CD4-positive, alpha-beta T cell treated with Interleukin-4 for 4 hours (primary cell): ENCODE data around the gene VPS72.
"Not testable (repeated sequence)": the region's sequence is repeated elsewhere in the genome, so short reads cannot be mapped to it uniquely, and the experiment has no call there.

Experiments
- DNase-seq: peaks from one replicate; pipeline ENCODE4 v3.0.0-alpha.2; 2020

Gene VPS72

GRCh38 chr1:151189637-151190445, at the start of gene VPS72:
VPS72 (minus strand) TSS chr1:151190197; CDS start chr1:151190121, 76 bp downstream.
- peak; percentile 87 for DNase-seq

- DNase-seq, result no peak
Observed at GRCh38 chr1:151238467-151238739, 48.4 kb upstream of the VPS72 start.

GRCh38 chr1:151237678-151238466, 47.9 kb upstream of the VPS72 start:
- no peak for DNase-seq

GRCh38 chr1:151235235-151235634, 45.2 kb upstream of the VPS72 start:
- DNase-seq, result no peak

GRCh38 chr1:151222130-151222529, 32.1 kb upstream of the VPS72 start:
- no peak for DNase-seq

GRCh38 chr1:151221616-151222015, 31.6 kb upstream of the VPS72 start:
- no peak for DNase-seq

GRCh38 chr1:151213560-151213959, 23.6 kb upstream of the VPS72 start:
- DNase-seq, result no peak

- no peak for DNase-seq
Observed at GRCh38 chr1:151211972-151212705, 22.1 kb upstream of the VPS72 start.

- no peak for DNase-seq
Observed at GRCh38 chr1:151210830-151211229, 20.8 kb upstream of the VPS72 start.

GRCh38 chr1:151205381-151205965, 15.5 kb upstream of the VPS72 start:
- not testable (repeated sequence) for DNase-seq

GRCh38 chr1:151199873-151200581, 10.0 kb upstream of the VPS72 start:
- DNase-seq, result peak; percentile 40

- DNase-seq, result peak; percentile 99
Observed at GRCh38 chr1:151198254-151199127, 8.5 kb upstream of the VPS72 start, which contains the start of gene PIP5K1A. PIP5K1A (plus strand) TSS chr1:151198552; CDS start chr1:151198997, 445 bp downstream.

GRCh38 chr1:151197863-151198253, 7.9 kb upstream of the VPS72 start:
- DNase-seq, result no peak

GRCh38 chr1:151196292-151196800, 6.3 kb upstream of the VPS72 start:
- peak; percentile 71 for DNase-seq

GRCh38 chr1:151194894-151195594, 5.0 kb upstream of the VPS72 start:
- not testable (repeated sequence) for DNase-seq

GRCh38 chr1:151193856-151194255, 3.9 kb upstream of the VPS72 start:
- DNase-seq, result no peak

GRCh38 chr1:151193304-151193703, 3.3 kb upstream of the VPS72 start:
- DNase-seq, result no peak

GRCh38 chr1:151192047-151192446, 2.0 kb upstream of the VPS72 start:
- no peak for DNase-seq

- DNase-seq, result not testable (repeated sequence)
Observed at GRCh38 chr1:151188667-151189066, 1.3 kb downstream of the VPS72 start.

- no peak for DNase-seq
Observed at GRCh38 chr1:151187205-151187604, 2.8 kb downstream of the VPS72 start.
